ENCODE measurements around the gene SFTA2. TPM values are rescaled to one million over a fixed set of nuclear protein-coding genes. Genes with fewer than 3 reads are reported as not detected.

The SFTA2 gene
- total RNA-seq, 1 experiment from 2014 or later = not detected

Other genes with a start within 250 kb of the SFTA2 start
- 53.2 and 76.8 TPM in 2 replicates for gene PPP1R18, start 245.5 kb downstream of the SFTA2 start, total RNA-seq (2014; rRNA removed; shearing (Covaris generic))
- gene NRM, start 241.2 kb downstream of the SFTA2 start, total RNA-seq (2014; rRNA removed; shearing (Covaris generic)) = 6.8 and 10.0 TPM in 2 replicates
- 8.4 and 8.6 TPM in 2 replicates for gene MDC1, start 214.9 kb downstream of the SFTA2 start, total RNA-seq (2014; rRNA removed; shearing (Covaris generic))
- 1,157 and 1,642 TPM in 2 replicates for gene TUBB, start 211.8 kb downstream of the SFTA2 start, total RNA-seq (2014; rRNA removed; shearing (Covaris generic))
- 200 and 254 TPM in 2 replicates for gene FLOT1, start 189.5 kb downstream of the SFTA2 start, total RNA-seq (2014; rRNA removed; shearing (Covaris generic))
- 119 and 139 TPM in 2 replicates for gene IER3, start 187.6 kb downstream of the SFTA2 start, total RNA-seq (2014; rRNA removed; shearing (Covaris generic))
- gene DDR1, start 47.7 kb downstream of the SFTA2 start, total RNA-seq (2014; rRNA removed; shearing (Covaris generic)) = 17.0 and 18.2 TPM in 2 replicates
- 13.4 and 17.7 TPM in 2 replicates for gene GTF2H4, start 24.0 kb downstream of the SFTA2 start, total RNA-seq (2014; rRNA removed; shearing (Covaris generic))
- gene VARS2, start 17.9 kb downstream of the SFTA2 start, total RNA-seq (2014; rRNA removed; shearing (Covaris generic)) = 21.2 and 28.9 TPM in 2 replicates
- gene MUCL3, start 8.8 kb upstream of the SFTA2 start, total RNA-seq (2014; rRNA removed; shearing (Covaris generic)) = not detected in 2 replicates
- not detected in 2 replicates for gene MUC21, start 51.5 kb upstream of the SFTA2 start, total RNA-seq (2014; rRNA removed; shearing (Covaris generic))
- gene MUC22, start 78.3 kb upstream of the SFTA2 start, total RNA-seq (2014; rRNA removed; shearing (Covaris generic)) = not detected in 2 replicates
- not detected in 2 replicates for gene C6orf15, start 180.4 kb upstream of the SFTA2 start, total RNA-seq (2014; rRNA removed; shearing (Covaris generic))
- gene PSORS1C1, start 182.6 kb upstream of the SFTA2 start, total RNA-seq (2014; rRNA removed; shearing (Covaris generic)) = 0.39 and 0.53 TPM in 2 replicates
- not detected in 2 replicates for gene CDSN, start 188.3 kb upstream of the SFTA2 start, total RNA-seq (2014; rRNA removed; shearing (Covaris generic))
- gene PSORS1C2, start 206.9 kb upstream of the SFTA2 start, total RNA-seq (2014; rRNA removed; shearing (Covaris generic)) = not detected in 2 replicates
- 35.1 and 39.2 TPM in 2 replicates for gene CCHCR1, start 225.6 kb upstream of the SFTA2 start, total RNA-seq (2014; rRNA removed; shearing (Covaris generic))
- gene TCF19, start 226.4 kb upstream of the SFTA2 start, total RNA-seq (2014; rRNA removed; shearing (Covaris generic)) = 61.4 and 68.1 TPM in 2 replicates
- gene POU5F1, start 238.5 kb upstream of the SFTA2 start, total RNA-seq (2014; rRNA removed; shearing (Covaris generic)) = not detected in 2 replicates